Measurements from ENCODE around the gene PTPRE. TPM values are rescaled to one million over a fixed set of nuclear protein-coding genes. Genes with fewer than 3 reads are reported as not detected.

PTPRE gene
- total RNA-seq, 2 experiments from 2014 or later, result 26.8 to 37.3 TPM

- ATAC-seq (ENCODE audit: low read depth) (no peak), DNase-seq (no peak)
- Mint-ChIP-seq H3K36me3 (no peaks in the 10 kb centered on the region), H3K9me3 (no peaks in the 10 kb centered on the region), H3K27me3 (no peaks in the 10 kb centered on the region), H3K4me3 (no peak overlapping the region), H3K4me1 (peaks cover 1% of the 10 kb centered on the region), H3K27ac (no peak overlapping the region)
- POLR2A ChIA-PET, result no interaction called here
Observed at GRCh38 chr10:127949831-127950230, 42.9 kb downstream of the PTPRE start.

GRCh38 chr10:127951861-127952574 is 45.1 kb downstream of the PTPRE start:
- DNase-seq, result no peak
- POLR2A ChIA-PET, result no interaction called here
- no peaks in the 10 kb centered on the region for H3K36me3 Mint-ChIP-seq
- no peaks in the 10 kb centered on the region for H3K9me3 Mint-ChIP-seq
- no peak for ATAC-seq (ENCODE audit: low read depth)
- H3K27ac Mint-ChIP-seq, result no peak overlapping the region
- H3K4me1 Mint-ChIP-seq, result no peaks in the 10 kb centered on the region
- H3K27me3 Mint-ChIP-seq, result peaks cover 4% of the 10 kb centered on the region
- H3K4me3 Mint-ChIP-seq, result no peak overlapping the region

DNA sequence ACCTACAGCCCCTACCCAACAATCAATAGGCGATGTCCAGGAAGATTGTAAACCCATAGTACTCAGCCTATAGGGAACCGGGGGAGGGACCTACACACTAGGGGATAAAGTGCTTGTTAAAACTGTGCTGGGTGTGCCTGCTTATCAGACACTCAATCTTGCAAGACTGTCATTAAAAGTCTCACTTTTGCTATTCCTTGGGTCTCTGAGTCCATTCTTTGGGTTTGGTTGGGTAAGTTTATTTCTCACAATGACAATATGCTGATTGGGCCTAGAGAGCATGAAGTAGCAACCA is 45.6 kb downstream of the PTPRE start:
- ATAC-seq (ENCODE audit: low read depth), result no peak
- no peak for DNase-seq
- Mint-ChIP-seq H3K4me3 (no peak overlapping the region), H3K9me3 (no peaks in the 10 kb centered on the region), H3K27ac (no peak overlapping the region), H3K27me3 (peaks cover 9% of the 10 kb centered on the region), H3K36me3 (no peaks in the 10 kb centered on the region), H3K4me1 (no peaks in the 10 kb centered on the region)
- POLR2A ChIA-PET, result no interaction called here

- H3K9me3 Mint-ChIP-seq, result no peaks in the 10 kb centered on the region
- no peak for DNase-seq
- H3K27me3 Mint-ChIP-seq, result peaks cover 13% of the 10 kb centered on the region
- no peaks in the 10 kb centered on the region for H3K36me3 Mint-ChIP-seq
- POLR2A ChIA-PET, result no interaction called here
- no peak for ATAC-seq (ENCODE audit: low read depth)
- H3K27ac Mint-ChIP-seq, result no peak overlapping the region
- H3K4me1 Mint-ChIP-seq, result no peaks in the 10 kb centered on the region
- H3K4me3 Mint-ChIP-seq, result no peak overlapping the region
Observed at GRCh38 chr10:127952918-127953317, 46.0 kb downstream of the PTPRE start.

GRCh38 chr10:127953876-127954275 is 47.0 kb downstream of the PTPRE start:
- Mint-ChIP-seq H3K27ac (no peak overlapping the region), H3K9me3 (no peaks in the 10 kb centered on the region)
- DNase-seq, result no peak

DNA sequence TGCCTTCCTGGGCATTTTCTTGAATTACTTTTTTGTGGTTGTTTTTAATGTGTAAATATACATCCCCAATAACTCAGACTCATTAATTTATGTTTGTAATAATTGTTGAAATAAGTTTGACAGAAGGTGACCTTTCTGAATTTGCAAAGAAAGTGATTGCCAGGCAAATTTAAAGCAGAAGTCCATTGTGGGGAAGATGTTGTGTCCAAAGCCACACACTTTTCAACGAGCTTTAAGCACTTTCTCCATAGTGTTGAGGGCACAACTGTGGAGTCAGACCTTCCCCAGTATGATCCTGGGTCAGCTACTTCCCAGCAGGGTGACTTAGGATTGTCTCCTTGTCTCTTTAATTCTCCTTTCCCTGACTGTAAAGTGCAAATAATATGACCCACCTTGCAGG is 52.5 kb downstream of the PTPRE start:
- ATAC-seq (ENCODE audit: low read depth), result no peak
- POLR2A ChIA-PET, result no interaction called here
- Mint-ChIP-seq H3K4me3 (no peak overlapping the region), H3K4me1 (no peaks in the 10 kb centered on the region), H3K27ac (no peak overlapping the region), H3K27me3 (peaks cover 28% of the 10 kb centered on the region), H3K36me3 (no peaks in the 10 kb centered on the region), H3K9me3 (no peaks in the 10 kb centered on the region)
- DNase-seq, result no peak

More at GRCh38 chr10:127953876-127954275, 47.0 kb downstream of the PTPRE start:
- Mint-ChIP-seq H3K27me3 (peaks cover 20% of the 10 kb centered on the region), H3K36me3 (no peaks in the 10 kb centered on the region), H3K4me3 (no peak overlapping the region), H3K4me1 (no peaks in the 10 kb centered on the region)
- ATAC-seq (ENCODE audit: low read depth), result no peak
- POLR2A ChIA-PET, result no interaction called here

DNA sequence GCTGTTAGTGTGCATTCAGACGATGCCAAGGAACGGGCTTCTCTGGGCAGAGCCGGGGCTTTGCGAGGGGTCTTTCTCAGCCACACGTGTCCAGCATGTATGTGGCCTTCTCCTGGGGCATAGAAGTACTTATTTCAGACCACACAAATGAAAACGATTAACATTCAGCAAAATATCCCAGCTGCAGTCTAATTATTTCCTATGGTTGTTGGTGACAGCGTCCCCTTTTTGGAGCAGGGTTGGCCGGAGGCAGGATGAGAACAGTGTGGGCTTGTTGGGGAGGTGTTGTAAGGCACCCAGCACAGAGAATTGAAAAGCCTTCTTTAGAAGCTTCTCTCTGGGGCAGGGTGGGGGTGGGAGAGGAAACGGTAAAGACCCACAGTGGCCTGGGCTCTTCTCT is 54.2 kb downstream of the PTPRE start:
- Mint-ChIP-seq H3K4me3 (no peak overlapping the region), H3K9me3 (no peaks in the 10 kb centered on the region), H3K27ac (no peak overlapping the region), H3K36me3 (no peaks in the 10 kb centered on the region), H3K4me1 (no peaks in the 10 kb centered on the region), H3K27me3 (peaks cover 28% of the 10 kb centered on the region)
- POLR2A ChIA-PET, result no interaction called here
- DNase-seq, result no peak
- ATAC-seq (ENCODE audit: low read depth), result no peak

GRCh38 chr10:127962205-127962604 is 55.3 kb downstream of the PTPRE start:
- POLR2A ChIA-PET, result no interaction called here
- peaks cover 22% of the 10 kb centered on the region for H3K27me3 Mint-ChIP-seq
- no peak for ATAC-seq (ENCODE audit: low read depth)

GRCh38 chr10:127963136-127963535 is 56.2 kb downstream of the PTPRE start:
- H3K36me3 Mint-ChIP-seq, result no peaks in the 10 kb centered on the region
- no peak for ATAC-seq (ENCODE audit: low read depth)
- no peaks in the 10 kb centered on the region for H3K9me3 Mint-ChIP-seq
- no peak overlapping the region for H3K27ac Mint-ChIP-seq
- no peaks in the 10 kb centered on the region for H3K4me1 Mint-ChIP-seq
- POLR2A ChIA-PET, result no interaction called here
- DNase-seq, result no peak
- peaks cover 13% of the 10 kb centered on the region for H3K27me3 Mint-ChIP-seq
- H3K4me3 Mint-ChIP-seq, result no peak overlapping the region

More at GRCh38 chr10:127962205-127962604, 55.3 kb downstream of the PTPRE start:
- H3K36me3 Mint-ChIP-seq, result no peaks in the 10 kb centered on the region
- no peak overlapping the region for H3K4me3 Mint-ChIP-seq
- H3K9me3 Mint-ChIP-seq, result no peaks in the 10 kb centered on the region
- no peak for DNase-seq
- H3K4me1 Mint-ChIP-seq, result no peaks in the 10 kb centered on the region
- no peak overlapping the region for H3K27ac Mint-ChIP-seq

- H3K27ac Mint-ChIP-seq, result no peak overlapping the region
- peaks cover 4% of the 10 kb centered on the region for H3K27me3 Mint-ChIP-seq
- no peaks in the 10 kb centered on the region for H3K36me3 Mint-ChIP-seq
- H3K4me3 Mint-ChIP-seq, result no peak overlapping the region
- H3K4me1 Mint-ChIP-seq, result no peaks in the 10 kb centered on the region
- H3K9me3 Mint-ChIP-seq, result no peaks in the 10 kb centered on the region
- ATAC-seq (ENCODE audit: low read depth), result no peak
- POLR2A ChIA-PET, result no interaction called here
- DNase-seq, result no peak
Observed at GRCh38 chr10:127964621-127965020, 57.7 kb downstream of the PTPRE start.

- Mint-ChIP-seq H3K9me3 (no peaks in the 10 kb centered on the region), H3K4me1 (no peaks in the 10 kb centered on the region), H3K27me3 (no peaks in the 10 kb centered on the region), H3K27ac (no peak overlapping the region), H3K4me3 (no peak overlapping the region), H3K36me3 (no peaks in the 10 kb centered on the region)
- POLR2A ChIA-PET, result no interaction called here
- ATAC-seq (ENCODE audit: low read depth), result no peak
- no peak for DNase-seq
Observed at GRCh38 chr10:127966875-127967274, 60.0 kb downstream of the PTPRE start.

GRCh38 chr10:127968027-127968441 is 61.1 kb downstream of the PTPRE start:
- DNase-seq, result no peak
- no peaks in the 10 kb centered on the region for H3K4me1 Mint-ChIP-seq
- no peaks in the 10 kb centered on the region for H3K36me3 Mint-ChIP-seq
- POLR2A ChIA-PET, result no interaction called here
- H3K27me3 Mint-ChIP-seq, result peaks cover 2% of the 10 kb centered on the region
- no peaks in the 10 kb centered on the region for H3K9me3 Mint-ChIP-seq
- ATAC-seq (ENCODE audit: low read depth), result no peak
- no peak overlapping the region for H3K27ac Mint-ChIP-seq
- no peak overlapping the region for H3K4me3 Mint-ChIP-seq

DNA sequence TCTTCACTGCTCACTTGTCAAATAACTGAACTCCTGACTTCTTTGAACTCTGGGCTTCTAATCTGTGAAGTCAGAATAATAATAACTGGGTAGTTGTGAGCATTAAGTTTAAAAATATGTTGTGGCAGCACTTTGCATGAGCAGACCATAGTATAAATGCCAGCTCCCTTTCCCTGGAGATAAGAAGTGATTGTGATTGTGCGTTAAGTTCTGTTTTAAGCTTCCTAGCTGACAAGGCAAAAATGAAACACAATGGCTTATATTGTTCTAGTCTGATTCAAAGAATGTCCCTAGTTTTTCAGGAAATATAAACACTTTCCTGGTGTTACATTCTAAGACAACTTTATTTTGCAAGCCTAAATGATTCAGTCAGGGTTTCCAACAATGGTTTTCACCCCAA is 61.8 kb downstream of the PTPRE start:
- H3K4me3 Mint-ChIP-seq, result no peak overlapping the region
- DNase-seq, result no peak
- H3K36me3 Mint-ChIP-seq, result no peaks in the 10 kb centered on the region
- ATAC-seq (ENCODE audit: low read depth), result no peak
- H3K27me3 Mint-ChIP-seq, result peaks cover 3% of the 10 kb centered on the region
- no peak overlapping the region for H3K27ac Mint-ChIP-seq
- no peaks in the 10 kb centered on the region for H3K9me3 Mint-ChIP-seq
- POLR2A ChIA-PET, result no interaction called here
- no peaks in the 10 kb centered on the region for H3K4me1 Mint-ChIP-seq

- peaks cover 24% of the 10 kb centered on the region for H3K27me3 Mint-ChIP-seq
- no peak for DNase-seq
- no peaks in the 10 kb centered on the region for H3K36me3 Mint-ChIP-seq
- POLR2A ChIA-PET, result no interaction called here
- no peak for ATAC-seq (ENCODE audit: low read depth)
- no peaks in the 10 kb centered on the region for H3K4me1 Mint-ChIP-seq
- no peak overlapping the region for H3K27ac Mint-ChIP-seq
- no peak overlapping the region for H3K4me3 Mint-ChIP-seq
- no peaks in the 10 kb centered on the region for H3K9me3 Mint-ChIP-seq
Observed at GRCh38 chr10:127971101-127971946, 64.4 kb downstream of the PTPRE start.
